ENCODE measurements around the gene LCN2. TPM values are rescaled to one million over a fixed set of nuclear protein-coding genes. Genes with fewer than 3 reads are reported as not detected.

Gene LCN2
- total RNA-seq, 2 donors from 2014 or later, result 30.5 to 43.7 TPM

- no peak for TF ChIP-seq CTCF (IDR thresholded peaks at IDR 0.05)
- no peak for TF ChIP-seq POLR2A (IDR thresholded peaks at IDR 0.05)
- TF ChIP-seq POLR2AphosphoS5 (IDR thresholded peaks at IDR 0.05), result no peak
- intact Hi-C loops (cut with DNase I), result loop anchor here (5.0 kb wide), 1 partner anchor 179 kb away; no protein-coding TSS in a partner anchor
- Histone ChIP-seq H3K27ac (no peak overlapping the region), H3K27me3 (replicated peaks; ENCODE audit: insufficient read depth) (no peaks in the 10 kb centered on the region), H3K4me3 (no peak overlapping the region), H3K4me1 (replicated peaks) (peaks cover 3% of the 10 kb centered on the region), H3K9me3 (no peaks in the 10 kb centered on the region), H3K36me3 (no peaks in the 10 kb centered on the region)
- 94% methylated on average over 5 of the region's 5 CpGs for WGBS
- no peak for DNase-seq (ENCODE audit: low spot score)
These were observed 27.8 kb upstream of the LCN2 start for GRCh38 chr9:128121466-128121810.

GRCh38 chr9:128121924-128122808 is 27.1 kb upstream of the LCN2 start:
- DNase-seq (ENCODE audit: low spot score), result no peak

GRCh38 chr9:128122809-128123175 is 26.5 kb upstream of the LCN2 start:
- Histone ChIP-seq H3K27ac (no peak overlapping the region), H3K27me3 (replicated peaks; ENCODE audit: insufficient read depth) (no peaks in the 10 kb centered on the region), H3K36me3 (no peaks in the 10 kb centered on the region), H3K4me1 (replicated peaks) (peaks cover 3% of the 10 kb centered on the region), H3K4me3 (no peak overlapping the region), H3K9me3 (no peaks in the 10 kb centered on the region)
- intact Hi-C loops (cut with DNase I), result loop anchor here (5.0 kb wide), 1 partner anchor 180 kb away; no protein-coding TSS in a partner anchor
- no peak for DNase-seq (ENCODE audit: low spot score)
- no peak for TF ChIP-seq POLR2AphosphoS5 (IDR thresholded peaks at IDR 0.05)
- TF ChIP-seq POLR2A (IDR thresholded peaks at IDR 0.05), result no peak
- TF ChIP-seq CTCF (IDR thresholded peaks at IDR 0.05), result no peak
- WGBS, result 89% methylated on average over 16 of the region's 24 CpGs

More at GRCh38 chr9:128121924-128122808, 27.1 kb upstream of the LCN2 start:
- H3K27me3 ChIP-seq (replicated peaks; ENCODE audit: insufficient read depth), result no peaks in the 10 kb centered on the region
- no peak for TF ChIP-seq CTCF (IDR thresholded peaks at IDR 0.05)
- TF ChIP-seq POLR2AphosphoS5 (IDR thresholded peaks at IDR 0.05), result no peak
- no peak for TF ChIP-seq POLR2A (IDR thresholded peaks at IDR 0.05)
- intact Hi-C loops (cut with DNase I), result loop anchor here (5.0 kb wide), 1 partner anchor 180 kb away; no protein-coding TSS in a partner anchor
- 82% methylated on average over 21 of the region's 27 CpGs for WGBS
- peaks cover 3% of the 10 kb centered on the region for H3K4me1 ChIP-seq (replicated peaks)
- no peaks in the 10 kb centered on the region for H3K9me3 ChIP-seq
- H3K36me3 ChIP-seq, result no peaks in the 10 kb centered on the region
- H3K27ac ChIP-seq, result no peak overlapping the region
- H3K4me3 ChIP-seq, result no peak overlapping the region

- H3K27me3 ChIP-seq (replicated peaks; ENCODE audit: insufficient read depth), result no peaks in the 10 kb centered on the region
- TF ChIP-seq POLR2AphosphoS5 (IDR thresholded peaks at IDR 0.05) (no peak), POLR2A (IDR thresholded peaks at IDR 0.05) (no peak), CTCF (IDR thresholded peaks at IDR 0.05) (no peak)
- no peaks in the 10 kb centered on the region for H3K9me3 ChIP-seq
- no peaks in the 10 kb centered on the region for H3K36me3 ChIP-seq
- peaks cover 3% of the 10 kb centered on the region for H3K4me1 ChIP-seq (replicated peaks)
- intact Hi-C loops (cut with DNase I), result loop anchor here (5.0 kb wide), 1 partner anchor 181 kb away; no protein-coding TSS in a partner anchor
- H3K27ac ChIP-seq, result no peak overlapping the region
- no peak for DNase-seq (ENCODE audit: low spot score)
- WGBS, result 91% methylated on average over 21 of the region's 21 CpGs
- no peak overlapping the region for H3K4me3 ChIP-seq
These were observed 25.7 kb upstream of the LCN2 start for GRCh38 chr9:128123451-128124080.
